ENCODE measurements around the gene KRTAP13-3.
A peak's percentile ranks its signal among the peaks of the same experiment; 100 is the strongest.

KRTAP13-3 gene, protein sequence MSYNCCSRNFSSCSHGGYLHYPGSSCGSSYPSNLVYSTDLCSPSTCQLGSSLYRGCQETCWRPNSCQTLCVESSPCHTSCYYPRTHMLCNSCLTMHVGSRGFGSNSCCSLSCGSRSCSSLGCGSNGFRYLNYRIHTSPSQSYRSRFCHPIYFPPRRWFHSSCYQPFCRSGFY

DNA sequence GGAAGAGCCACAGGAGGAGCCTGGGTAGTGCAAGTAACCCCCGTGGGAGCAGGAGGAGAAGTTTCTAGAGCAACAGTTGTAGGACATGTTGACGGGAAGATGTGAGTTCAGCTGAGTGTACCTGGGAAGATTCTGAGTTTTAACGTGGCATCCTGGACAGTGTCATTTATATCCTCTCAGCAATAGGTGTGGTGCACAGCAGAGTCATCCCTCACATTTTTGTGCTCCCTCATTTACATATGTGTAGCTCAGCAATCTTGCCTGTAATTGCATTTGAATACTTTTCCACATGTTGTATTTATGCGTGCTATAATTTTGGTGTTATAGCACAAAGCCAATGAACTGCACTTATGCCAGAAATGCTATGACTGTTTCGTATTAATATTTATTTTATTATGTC, at the start of gene KRTAP13-3:
Gene KRTAP13-3 (minus strand): TSS at position 101 of the 400 bp plus-strand sequence. CDS start 14 bp downstream, at position 87.
- DNase-seq (no peak), ATAC-seq (no peak)

- ATAC-seq, result no peak
- DNase-seq, result no peak
Measured at GRCh38 chr21:30468900-30469714, 43.4 kb upstream of the KRTAP13-3 start.

DNA sequence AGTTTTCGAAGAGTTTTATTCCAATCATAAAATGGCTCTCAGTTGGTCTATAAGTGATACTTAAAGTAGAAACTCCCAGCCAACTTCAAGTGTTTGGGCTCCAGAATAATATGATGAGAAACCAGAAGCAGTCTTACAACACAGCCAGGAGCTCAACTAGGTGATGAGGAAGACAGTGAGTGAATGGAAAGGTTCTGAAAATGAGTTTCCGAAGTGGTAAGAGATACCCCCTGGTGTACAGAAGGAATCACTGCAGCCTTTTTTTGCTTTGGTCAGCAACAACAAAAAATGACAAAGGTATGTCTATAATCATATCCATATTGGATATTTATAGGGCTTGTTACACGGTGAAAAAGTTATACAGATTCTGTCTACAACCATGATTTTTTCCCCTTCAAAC, 38.0 kb upstream of the KRTAP13-3 start:
- no peak for ATAC-seq
- no peak for DNase-seq

DNA sequence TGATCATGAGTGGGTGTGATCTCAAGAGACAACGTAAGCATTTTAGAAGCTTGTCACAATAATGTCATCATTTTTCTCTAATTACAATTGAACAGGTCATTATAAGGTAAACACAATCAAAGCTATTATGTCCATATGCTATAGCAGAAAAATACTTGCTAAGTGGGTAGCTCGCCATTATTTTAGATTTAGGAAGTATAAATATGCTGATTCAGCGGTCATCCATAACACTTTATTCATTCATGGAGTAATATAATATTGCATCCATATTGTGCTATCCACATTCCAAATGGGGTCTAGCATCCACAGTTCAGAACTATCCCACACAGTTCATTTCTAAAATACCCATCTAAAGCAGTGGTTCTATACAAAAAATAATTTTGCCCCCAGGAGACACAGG, 22.8 kb upstream of the KRTAP13-3 start:
- ATAC-seq (no peak), DNase-seq (no peak)

GRCh38 chr21:30447056-30447455, 21.3 kb upstream of the KRTAP13-3 start:
- DNase-seq (no peak), ATAC-seq (no peak)

GRCh38 chr21:30444204-30444603, 18.5 kb upstream of the KRTAP13-3 start:
- DNase-seq (no peak), ATAC-seq (no peak)

GRCh38 chr21:30443226-30443625, 17.5 kb upstream of the KRTAP13-3 start:
- no peak for ATAC-seq
- DNase-seq, result no peak

GRCh38 chr21:30439975-30440374, 14.2 kb upstream of the KRTAP13-3 start, which contains the start of gene KRTAP15-1:
KRTAP15-1 (plus strand) TSS chr21:30440275; CDS start chr21:30440328, 53 bp downstream.
- ATAC-seq (no peak), DNase-seq (no peak)

DNA sequence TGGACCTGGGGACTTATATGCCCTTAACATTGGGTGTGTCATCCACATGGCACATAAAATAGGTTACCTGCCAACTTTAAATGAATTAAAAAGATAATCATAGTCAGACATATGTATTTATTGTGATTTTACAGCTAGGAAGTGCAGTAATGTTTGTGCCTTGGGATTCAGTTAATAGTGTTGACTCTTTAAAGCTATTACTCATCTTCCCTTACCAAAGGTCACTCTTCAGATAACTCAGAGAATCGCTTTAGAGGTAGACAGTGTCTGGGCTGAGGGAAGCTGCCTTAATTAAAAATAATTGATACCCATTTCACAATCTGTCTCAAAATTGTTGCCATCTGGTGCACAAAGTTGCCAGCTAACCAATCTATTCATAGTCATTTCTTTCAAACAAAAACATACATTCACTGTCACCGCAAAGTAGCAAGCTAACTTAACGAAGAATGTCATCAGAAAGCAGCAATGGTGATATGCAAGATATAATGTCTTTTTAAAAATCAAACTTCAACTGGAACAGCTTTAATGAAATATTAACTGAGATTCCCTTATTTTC, 11.4 kb upstream of the KRTAP13-3 start:
- ATAC-seq (no peak), DNase-seq (no peak)

- DNase-seq, result peak; percentile 7
- peak; percentile 59 for ATAC-seq
Measured at GRCh38 chr21:30434033-30434631, 8.4 kb upstream of the KRTAP13-3 start.

DNA sequence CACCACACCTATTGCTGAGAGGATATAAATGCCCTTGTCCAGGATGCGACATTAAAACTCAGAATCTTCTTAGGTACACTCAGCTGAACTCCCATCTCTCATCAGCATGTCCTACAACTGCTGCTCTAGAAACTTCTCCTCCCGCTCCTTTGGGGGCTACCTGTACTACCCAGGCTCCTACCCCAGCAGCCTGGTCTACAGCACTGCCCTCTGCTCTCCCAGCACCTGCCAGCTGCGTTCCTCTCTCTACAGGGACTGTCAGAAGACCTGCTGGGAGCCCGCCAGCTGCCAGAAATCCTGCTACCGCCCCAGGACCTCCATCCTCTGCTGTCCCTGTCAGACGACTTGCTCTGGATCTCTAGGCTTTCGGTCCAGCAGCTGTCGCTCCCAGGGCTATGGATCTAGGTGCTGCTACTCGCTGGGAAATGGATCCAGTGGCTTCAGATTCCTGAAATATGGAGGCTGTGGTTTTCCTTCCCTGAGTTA, 4.5 kb upstream of the KRTAP13-3 start, which contains the start of gene KRTAP13-4:
Gene KRTAP13-4 (plus strand): TSS at position 51 of the 486 bp plus-strand sequence. CDS start 56 bp downstream, at position 107.
- no peak for DNase-seq
- no peak for ATAC-seq

DNA sequence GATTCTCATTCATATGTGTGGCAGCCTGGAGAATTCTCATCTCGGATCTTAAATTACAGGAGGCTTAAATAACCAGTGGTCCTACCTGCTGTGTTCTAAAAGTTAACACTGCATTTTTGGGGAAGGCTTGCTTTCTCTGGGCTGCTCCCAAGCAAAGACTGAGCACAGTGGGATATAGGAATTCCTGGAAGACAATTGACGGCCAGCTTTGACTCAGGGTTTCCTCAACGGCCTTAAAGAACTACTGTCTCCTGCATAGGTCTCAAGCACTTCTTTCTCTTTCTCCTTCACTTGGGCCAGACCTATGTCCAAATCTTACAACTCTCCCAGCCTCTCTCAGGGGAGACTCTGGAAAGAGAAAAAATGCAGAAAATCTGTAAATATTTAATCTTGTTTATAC, 1.0 kb upstream of the KRTAP13-3 start:
- DNase-seq, result no peak
- no peak for ATAC-seq

- no peak for DNase-seq
- ATAC-seq, result no peak
Measured at GRCh38 chr21:30415993-30416392, 9.7 kb downstream of the KRTAP13-3 start.

DNA sequence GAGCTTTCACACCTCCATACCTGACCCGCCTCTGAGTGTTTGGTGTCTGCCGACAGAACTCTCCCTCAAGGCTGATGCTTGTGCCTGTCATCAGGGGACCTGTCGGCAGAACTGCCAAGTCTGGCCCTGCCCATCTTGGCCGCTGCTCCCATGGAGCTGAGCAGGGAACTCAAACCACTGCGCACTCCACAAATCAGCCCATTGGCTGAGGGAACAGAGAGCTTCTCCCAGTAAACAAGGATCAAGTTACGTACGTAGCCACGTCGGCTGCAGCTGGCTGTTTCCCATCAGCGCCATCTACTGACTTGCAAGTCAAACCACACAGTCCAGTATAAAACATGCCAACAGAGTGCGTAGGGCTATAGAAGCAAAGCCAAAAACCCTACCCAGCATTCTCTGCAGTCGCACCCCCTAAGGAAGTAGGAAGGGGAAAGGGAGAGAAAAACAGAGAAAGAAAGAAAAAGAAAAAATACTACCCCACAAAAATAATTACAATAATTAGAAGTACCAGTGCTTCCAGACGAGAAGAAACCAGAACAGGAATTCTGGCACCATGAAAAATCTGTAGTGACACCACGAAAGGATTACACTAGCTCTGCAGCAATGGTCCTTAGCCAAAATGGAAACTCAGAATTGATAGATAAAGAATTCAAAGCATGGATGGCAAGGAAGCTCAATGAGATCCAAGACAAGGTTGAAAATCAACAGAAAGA, 16.8 kb downstream of the KRTAP13-3 start:
- ATAC-seq (no peak), DNase-seq (peak; percentile 3)

DNA sequence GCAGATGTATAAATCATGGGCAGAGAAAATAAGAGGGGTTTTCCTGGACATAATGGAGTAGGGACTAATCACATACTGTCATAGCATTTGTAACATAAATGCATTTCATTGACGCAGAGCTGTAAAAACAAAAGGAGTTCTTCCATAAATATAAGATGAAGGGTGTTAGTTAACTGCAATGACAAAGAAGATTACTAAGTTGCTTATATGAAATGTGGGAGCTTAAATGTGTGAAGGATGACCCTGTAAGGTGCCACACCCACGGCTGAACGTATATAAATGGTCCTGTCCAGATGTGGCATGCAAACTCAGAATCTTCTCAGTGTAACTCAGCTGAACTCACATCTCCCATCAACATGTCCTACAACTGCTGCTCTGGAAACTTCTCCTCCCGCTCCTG, 30.0 kb downstream of the KRTAP13-3 start, which contains the start of gene KRTAP13-1:
Gene KRTAP13-1 (plus strand): TSS at position 301 of the 400 bp plus-strand sequence. CDS start 56 bp downstream, at position 357.
- ATAC-seq, result no peak
- DNase-seq, result no peak

DNA sequence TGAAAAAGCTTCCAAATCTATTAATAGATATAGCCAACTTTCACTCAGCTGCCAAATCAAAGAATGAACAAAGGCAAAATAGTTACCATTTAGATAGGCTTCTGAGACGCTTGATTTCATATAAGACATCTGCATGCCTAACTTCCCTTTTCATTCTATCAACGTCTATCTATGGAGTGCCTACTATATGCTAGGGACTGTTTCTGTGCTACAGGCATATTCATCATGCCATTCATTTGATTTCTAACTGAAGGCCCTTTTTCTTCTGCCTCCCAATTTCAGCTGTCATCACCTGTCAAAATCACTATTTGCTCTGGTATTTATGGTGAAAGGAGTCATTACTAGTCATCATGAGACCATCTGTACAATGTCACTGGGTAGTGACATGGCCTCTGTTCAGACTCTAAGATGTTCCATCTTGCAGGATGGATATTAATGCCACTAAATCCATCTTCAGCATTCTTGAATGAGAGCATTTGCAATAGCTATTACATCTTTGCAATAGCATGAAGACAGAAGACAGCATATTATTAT, 34.2 kb downstream of the KRTAP13-3 start:
- ATAC-seq (no peak), DNase-seq (no peak)

- ATAC-seq (no peak), DNase-seq (no peak)
Measured at GRCh38 chr21:30382201-30382600, 43.5 kb downstream of the KRTAP13-3 start.

All from stimulated activated naive CD8-positive, alpha-beta T cell treated with anti-CD3 and anti-CD28 coated beads, Interleukin-15, Interleukin-2, amounts not matched to agents 100 U/mL and 50 U/mL, for 24 hours (primary cell).